ENCODE results near the gene TPST2.

- no peak for TF ChIP-seq CTCF (IDR thresholded peaks at IDR 0.05; ENCODE audit: low read depth, low read length, poor library complexity, severe bottlenecking)
- no peak for TF ChIP-seq EZH2phosphoT487 (IDR thresholded peaks at IDR 0.05; ENCODE audit: borderline replicate concordance, low read length)
Observed at GRCh38 chr22:26499188-26499703, 90.7 kb downstream of the TPST2 start.
